ENCODE results near the gene PREX1.
"Not testable (repeated sequence)": the region's sequence is repeated elsewhere in the genome, so short reads cannot be mapped to it uniquely, and the experiment has no call there.

PREX1 gene

DNA sequence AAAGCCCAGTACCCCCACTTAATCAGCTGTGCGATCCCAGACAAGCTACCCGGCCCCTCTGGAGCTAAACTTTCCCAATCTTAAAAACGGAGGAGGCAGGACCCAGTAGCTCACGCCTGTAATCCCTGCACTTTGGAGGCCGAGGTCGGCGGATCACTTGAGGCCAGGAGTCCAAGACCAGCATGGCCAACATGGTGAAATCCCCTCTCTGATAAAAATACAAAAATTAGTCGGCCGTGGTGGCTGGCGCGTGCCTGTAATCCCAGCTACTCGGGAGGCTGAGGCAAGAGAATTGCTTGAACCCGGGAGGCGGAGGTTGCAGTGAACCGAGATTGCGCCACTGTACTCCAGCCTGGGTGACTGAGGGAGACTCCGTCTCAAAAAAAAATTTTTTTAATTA is 1.3 kb downstream of the PREX1 start:
- Histone ChIP-seq H3K4me1 (peaks cover 28% of the 10 kb centered on the region), H3K4me3 (peak overlapping the region; percentile 66)
- H3K9me3 ChIP-seq; H3K27me3 ChIP-seq (ENCODE audit: low read depth); in situ Hi-C loops (cut with MboI; ENCODE audit: low sequenced_read_pairs); H3K36me3 ChIP-seq (replicated peaks); DNase-seq (ENCODE audit: low spot score in 2 of 2): not testable (repeated sequence)

GRCh38 chr20:48826069-48826468 is 1.7 kb downstream of the PREX1 start:
- in situ Hi-C loops (cut with MboI; ENCODE audit: low sequenced_read_pairs) = no loop called here
- Histone ChIP-seq H3K27me3 (ENCODE audit: low read depth) (no peaks in the 10 kb centered on the region), H3K36me3 (replicated peaks) (no peaks in the 10 kb centered on the region), H3K9me3 (no peaks in the 10 kb centered on the region), H3K4me1 (peaks cover 28% of the 10 kb centered on the region), H3K4me3 (peak overlapping the region; percentile 66)
- peak in 1 of 2 experiments; percentile 44 for DNase-seq (ENCODE audit: low spot score in 2 of 2)

DNA sequence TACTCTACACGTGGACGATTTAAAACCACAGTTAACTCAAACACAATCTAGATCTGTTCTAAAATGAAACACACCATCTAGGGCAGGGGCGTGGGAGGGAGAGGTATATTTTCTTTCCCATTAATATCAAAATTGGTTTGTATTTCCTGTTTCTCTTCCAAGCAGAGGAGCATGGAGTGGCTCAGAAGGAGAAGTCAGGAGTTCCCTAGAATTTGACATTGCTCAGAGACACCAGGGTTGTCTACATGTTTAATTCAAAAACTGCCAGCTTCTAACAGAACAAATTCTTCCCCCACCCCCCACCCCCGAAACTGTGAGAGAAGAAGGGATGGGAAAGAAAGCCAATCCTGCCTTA is 2.3 kb downstream of the PREX1 start:
- no peak overlapping the region for H3K4me3 ChIP-seq
- DNase-seq (ENCODE audit: low spot score in 2 of 2) = no peak
- H3K4me1 ChIP-seq = peaks cover 28% of the 10 kb centered on the region
- H3K9me3 ChIP-seq = no peaks in the 10 kb centered on the region
- H3K27me3 ChIP-seq (ENCODE audit: low read depth) = no peaks in the 10 kb centered on the region
- H3K36me3 ChIP-seq (replicated peaks) = no peaks in the 10 kb centered on the region
- in situ Hi-C loops (cut with MboI; ENCODE audit: low sequenced_read_pairs) = no loop called here

- no peak overlapping the region for H3K4me3 ChIP-seq
- H3K9me3 ChIP-seq = no peaks in the 10 kb centered on the region
- H3K27me3 ChIP-seq (ENCODE audit: low read depth) = no peaks in the 10 kb centered on the region
- peaks cover 28% of the 10 kb centered on the region for H3K4me1 ChIP-seq
- in situ Hi-C loops (cut with MboI; ENCODE audit: low sequenced_read_pairs) = no loop called here
- H3K36me3 ChIP-seq (replicated peaks) = no peaks in the 10 kb centered on the region
- DNase-seq (ENCODE audit: low spot score in 2 of 2) = peak; percentile 26 to 36
Measured at GRCh38 chr20:48824830-48825565, 2.8 kb downstream of the PREX1 start.

- H3K4me3 ChIP-seq = no peak overlapping the region
- DNase-seq (ENCODE audit: low spot score in 2 of 2) = no peak
Measured at GRCh38 chr20:48823960-48824498, 3.8 kb downstream of the PREX1 start.

DNA sequence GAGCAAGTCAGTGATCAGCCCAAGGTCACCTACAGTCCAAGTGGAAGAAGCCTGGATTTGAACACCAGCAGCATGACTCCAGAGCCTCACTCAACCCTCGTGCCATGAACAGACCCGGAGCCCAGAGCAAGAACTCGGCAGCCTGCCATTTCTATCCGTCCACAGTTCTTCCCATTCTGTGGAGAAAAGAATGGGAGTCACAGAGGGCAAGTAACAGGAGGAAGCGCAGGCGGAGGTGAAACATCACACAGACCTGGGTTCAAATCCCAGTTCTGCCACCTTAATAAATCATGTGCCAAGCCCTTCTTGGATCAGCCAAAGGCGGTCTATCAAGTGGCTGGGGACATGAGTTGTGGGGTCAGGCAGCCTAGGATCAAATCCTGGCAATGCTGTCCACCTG is 4.3 kb downstream of the PREX1 start:
- H3K4me3 ChIP-seq = no peak overlapping the region

More at GRCh38 chr20:48823960-48824498, 3.8 kb downstream of the PREX1 start:
- in situ Hi-C loops (cut with MboI; ENCODE audit: low sequenced_read_pairs) = no loop called here
- Histone ChIP-seq H3K4me1 (peaks cover 28% of the 10 kb centered on the region), H3K36me3 (replicated peaks) (no peaks in the 10 kb centered on the region), H3K9me3 (no peaks in the 10 kb centered on the region), H3K27me3 (ENCODE audit: low read depth) (no peaks in the 10 kb centered on the region)

DNA sequence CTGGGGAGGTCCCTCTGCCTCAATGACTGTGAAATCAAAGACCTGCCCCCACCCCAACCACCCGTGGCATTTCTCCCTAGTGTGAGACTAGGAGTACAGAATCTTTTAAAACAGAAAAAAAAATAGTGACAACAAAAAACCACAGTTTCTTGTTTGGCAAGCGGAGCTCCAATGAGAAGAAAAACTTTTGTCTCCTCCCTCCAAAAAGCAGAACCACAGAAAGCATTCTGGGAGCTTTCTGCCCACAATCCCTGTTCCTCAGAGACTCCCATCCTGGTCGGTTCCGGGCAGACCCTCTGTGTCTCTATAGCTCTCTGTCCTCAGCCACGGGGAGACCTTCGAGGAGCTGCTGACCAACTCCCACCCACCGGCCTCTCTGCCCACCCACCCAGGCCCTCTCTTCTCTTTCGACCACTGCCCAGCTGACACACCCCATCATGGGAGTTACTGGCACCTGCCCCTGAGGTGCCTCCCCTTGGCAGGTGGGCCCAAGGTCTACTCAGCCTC is 4.9 kb downstream of the PREX1 start:
- Histone ChIP-seq H3K36me3 (replicated peaks) (no peaks in the 10 kb centered on the region), H3K4me3 (no peak overlapping the region), H3K4me1 (peaks cover 25% of the 10 kb centered on the region), H3K9me3 (no peaks in the 10 kb centered on the region), H3K27me3 (ENCODE audit: low read depth) (no peaks in the 10 kb centered on the region)
- in situ Hi-C loops (cut with MboI; ENCODE audit: low sequenced_read_pairs) = no loop called here
- no peak for DNase-seq (ENCODE audit: low spot score in 2 of 2)

More for the DNA sequence above, 4.3 kb downstream of the PREX1 start:
- Histone ChIP-seq H3K4me1 (peaks cover 25% of the 10 kb centered on the region), H3K9me3 (no peaks in the 10 kb centered on the region), H3K27me3 (ENCODE audit: low read depth) (no peaks in the 10 kb centered on the region), H3K36me3 (replicated peaks) (no peaks in the 10 kb centered on the region)
- DNase-seq (ENCODE audit: low spot score in 2 of 2) = no peak
- in situ Hi-C loops (cut with MboI; ENCODE audit: low sequenced_read_pairs) = no loop called here

GRCh38 chr20:48822178-48822577 is 5.6 kb downstream of the PREX1 start:
- Histone ChIP-seq H3K27me3 (ENCODE audit: low read depth) (no peaks in the 10 kb centered on the region), H3K4me3 (no peak overlapping the region), H3K9me3 (no peaks in the 10 kb centered on the region), H3K4me1 (peaks cover 25% of the 10 kb centered on the region), H3K36me3 (replicated peaks) (no peaks in the 10 kb centered on the region)
- no peak for DNase-seq (ENCODE audit: low spot score in 2 of 2)
- in situ Hi-C loops (cut with MboI; ENCODE audit: low sequenced_read_pairs) = no loop called here

DNA sequence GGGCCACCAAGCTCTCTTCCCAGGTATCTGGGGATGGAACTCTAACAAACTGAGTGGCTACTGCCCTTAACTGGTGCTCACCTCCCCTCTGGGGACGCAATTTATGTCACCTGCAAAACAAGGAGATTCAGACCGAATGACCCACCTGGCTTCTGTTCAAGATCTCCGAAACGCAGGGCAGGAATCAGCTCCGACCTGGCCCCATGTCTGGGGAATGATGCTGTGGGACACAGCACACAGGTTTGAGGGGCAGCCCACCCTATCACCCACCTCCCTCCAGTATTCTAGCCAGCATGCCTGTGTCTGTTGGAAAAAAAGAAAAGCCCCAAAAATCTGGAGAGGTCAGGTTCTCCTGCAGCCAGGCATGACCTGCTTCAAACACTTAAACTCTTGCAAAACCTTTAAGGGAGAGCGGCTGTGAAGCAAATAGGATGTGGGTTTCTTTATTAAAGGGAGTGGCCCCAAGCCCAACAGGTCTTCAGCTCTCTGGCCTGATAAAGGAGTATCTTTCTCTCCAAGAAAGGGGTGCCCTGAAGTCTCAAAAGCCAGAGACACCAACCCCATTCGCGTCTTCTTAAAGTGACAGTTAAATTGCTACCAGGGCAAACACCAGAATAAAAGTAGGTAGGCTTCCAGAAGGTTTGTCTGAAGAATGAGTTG is 6.4 kb downstream of the PREX1 start:
- H3K4me3 ChIP-seq = no peak overlapping the region
- no peaks in the 10 kb centered on the region for H3K36me3 ChIP-seq (replicated peaks)
- DNase-seq (ENCODE audit: low spot score in 2 of 2) = no peak
- no peaks in the 10 kb centered on the region for H3K9me3 ChIP-seq
- in situ Hi-C loops (cut with MboI; ENCODE audit: low sequenced_read_pairs) = no loop called here
- H3K27me3 ChIP-seq (ENCODE audit: low read depth) = no peaks in the 10 kb centered on the region
- H3K4me1 ChIP-seq = peaks cover 19% of the 10 kb centered on the region

- Histone ChIP-seq H3K4me1 (peaks cover 11% of the 10 kb centered on the region), H3K4me3 (no peak overlapping the region), H3K27me3 (ENCODE audit: low read depth) (no peaks in the 10 kb centered on the region), H3K36me3 (replicated peaks) (no peaks in the 10 kb centered on the region), H3K9me3 (no peaks in the 10 kb centered on the region)
- DNase-seq (ENCODE audit: low spot score in 2 of 2) = no peak
- in situ Hi-C loops (cut with MboI; ENCODE audit: low sequenced_read_pairs) = no loop called here
Measured at GRCh38 chr20:48820649-48820973, 7.2 kb downstream of the PREX1 start.

GRCh38 chr20:48819821-48820648 is 7.8 kb downstream of the PREX1 start:
- Histone ChIP-seq H3K9me3 (no peaks in the 10 kb centered on the region), H3K4me3 (no peak overlapping the region), H3K27me3 (ENCODE audit: low read depth) (no peaks in the 10 kb centered on the region), H3K4me1 (peaks cover 5% of the 10 kb centered on the region), H3K36me3 (replicated peaks) (no peaks in the 10 kb centered on the region)
- in situ Hi-C loops (cut with MboI; ENCODE audit: low sequenced_read_pairs) = no loop called here
- no peak for DNase-seq (ENCODE audit: low spot score in 2 of 2)

DNA sequence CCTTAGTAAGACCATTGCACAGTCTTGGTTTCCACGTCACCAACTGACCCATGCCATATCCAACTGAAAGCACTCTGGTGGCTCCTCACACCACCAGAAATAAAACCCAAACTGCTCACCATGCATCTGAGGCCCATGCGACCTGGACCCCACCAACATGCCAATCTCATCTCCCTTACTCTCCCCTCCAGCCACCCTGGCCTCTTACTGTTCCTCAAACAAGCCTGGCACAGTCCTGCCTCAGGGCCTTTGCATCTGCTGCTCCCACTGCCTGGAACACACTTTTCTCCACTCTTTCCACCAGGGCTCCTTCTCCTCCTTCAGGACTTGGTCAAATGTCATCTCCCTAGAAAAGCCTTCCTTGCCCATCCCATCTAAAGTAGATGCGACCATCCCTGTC is 8.7 kb downstream of the PREX1 start:
- Histone ChIP-seq H3K4me3 (no peak overlapping the region), H3K4me1 (no peaks in the 10 kb centered on the region), H3K27me3 (ENCODE audit: low read depth) (no peaks in the 10 kb centered on the region), H3K9me3 (no peaks in the 10 kb centered on the region), H3K36me3 (replicated peaks) (no peaks in the 10 kb centered on the region)
- DNase-seq (ENCODE audit: low spot score in 2 of 2) = no peak
- in situ Hi-C loops (cut with MboI; ENCODE audit: low sequenced_read_pairs) = no loop called here

DNA sequence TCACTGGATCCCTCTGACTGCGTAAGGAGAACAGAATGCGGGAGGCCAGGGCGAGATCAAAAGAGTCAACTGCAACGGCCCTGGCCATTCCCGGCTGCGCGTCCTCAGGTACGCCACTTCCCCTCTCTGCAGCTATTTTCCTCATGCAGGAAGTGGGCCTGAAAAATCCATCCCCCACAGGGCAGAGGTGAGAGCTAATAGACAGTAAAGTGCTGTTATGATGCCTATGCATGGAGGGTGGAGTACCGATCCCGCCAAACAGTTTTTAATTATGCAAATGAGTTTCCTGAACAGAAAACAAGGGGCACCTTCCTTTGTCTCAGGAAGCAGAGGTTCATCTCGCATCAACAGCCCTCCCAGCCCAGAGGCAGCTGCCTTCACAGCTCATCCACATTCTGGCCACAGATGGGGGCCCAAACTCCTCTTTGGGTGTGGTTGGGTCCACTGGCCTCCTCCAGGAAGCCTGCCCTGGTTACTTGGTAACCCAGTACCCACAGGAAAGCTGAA is 9.3 kb downstream of the PREX1 start:
- in situ Hi-C loops (cut with MboI; ENCODE audit: low sequenced_read_pairs) = no loop called here
- Histone ChIP-seq H3K4me3 (no peak overlapping the region), H3K4me1 (no peaks in the 10 kb centered on the region), H3K27me3 (ENCODE audit: low read depth) (no peaks in the 10 kb centered on the region), H3K36me3 (replicated peaks) (no peaks in the 10 kb centered on the region), H3K9me3 (no peaks in the 10 kb centered on the region)
- DNase-seq (ENCODE audit: low spot score in 2 of 2) = no peak

DNA sequence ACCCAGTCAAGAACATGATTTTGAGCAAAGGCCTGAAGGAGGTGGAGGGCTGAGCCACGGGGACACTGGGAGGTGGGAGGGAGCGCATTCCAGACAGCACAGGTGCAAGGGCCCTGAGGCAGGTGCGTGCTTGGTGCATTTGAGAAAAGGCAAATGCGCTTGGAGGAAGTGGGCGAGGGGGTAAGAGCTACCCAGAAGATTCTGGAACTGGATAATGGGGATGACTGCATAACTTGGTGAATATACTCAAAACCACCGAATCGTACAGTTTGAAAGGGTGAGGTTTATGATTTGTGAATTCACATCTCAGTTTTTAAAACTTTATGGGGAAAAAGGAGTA is 9.8 kb downstream of the PREX1 start:
- Histone ChIP-seq H3K9me3 (no peaks in the 10 kb centered on the region), H3K36me3 (replicated peaks) (no peaks in the 10 kb centered on the region), H3K4me3 (no peak overlapping the region), H3K27me3 (ENCODE audit: low read depth) (no peaks in the 10 kb centered on the region), H3K4me1 (no peaks in the 10 kb centered on the region)
- DNase-seq (ENCODE audit: low spot score in 2 of 2) = no peak
- in situ Hi-C loops (cut with MboI; ENCODE audit: low sequenced_read_pairs) = no loop called here

Measured in HAP-1 (cell line).